GM12878 (cell line): ENCODE results near the gene SULF2. TPM values are rescaled to one million over a fixed set of nuclear protein-coding genes. Genes with fewer than 3 reads are reported as not detected.

Experiments
- ATAC-seq: fragments of 200-7000 bp; cut with Tn5 transposase; 3 replicates; pipeline ENCODE4 v1.9.1; 2020; ENCODE audit warnings: mild to moderate bottlenecking, moderate library complexity
- BruUV-seq: library from RNA; stranded (reverse); fragments of 400-500 nt; replicated peaks from 2 replicates; lab custom pipeline; 2021; lab: Mats Ljungman, UMichigan
- CTCF ChIA-PET: fragments of 300-600 bp; sonication (Branson Sonifier 250); formaldehyde crosslinking; extraction: SDS; loops from one replicate; lab custom pipeline; 2021; ENCODE audit warnings: inconsistent platforms; lab: Yijun Ruan, JAX
- POLR2A ChIA-PET: fragments of 350-600 bp; formaldehyde crosslinking; extraction: SDS; loops from one replicate; lab custom pipeline; 2021; ENCODE audit warnings: inconsistent platforms; lab: Charles Lee
- RAD21 ChIA-PET: fragments of 300-600 bp; sonication (Branson Sonifier 250); formaldehyde crosslinking; loops from one replicate; lab custom pipeline; 2023; ENCODE audit warnings: antibody characterized with exemption; ENCODE audit not compliant: unreplicated experiment; lab: Charles Lee
- SMC1A ChIA-PET: fragments of 300-600 bp; sonication (Branson Sonifier 250); formaldehyde crosslinking; loops from one replicate; lab custom pipeline; 2023; ENCODE audit not compliant: unreplicated experiment, uncharacterized antibody; lab: Charles Lee
- DNase-seq: peaks from one replicate; pipeline ENCODE4 v3.0.0-alpha.2; 2011; ENCODE audit warnings: low read depth, low spot score
- FAIRE-seq: peaks from 3 replicates; lab custom pipeline; 2011; peaks lifted over from hg19 to GRCh38; lab: Jason Lieb, UNC
- H2AFZ ChIP-seq: 2 replicates; pipeline ENCODE4 v1.6.0; 2011; ENCODE audit warnings: low read depth, low read length, control low read depth; ENCODE audit not compliant: control insufficient read depth
- H3K27ac ChIP-seq: 2 replicates; pipeline ENCODE4 v1.5.1; 2011; ENCODE audit warnings: control low read depth; ENCODE audit not compliant: control insufficient read depth, insufficient read depth
- H3K27me3 ChIP-seq, 2 experiments: replicated peaks in 1 of 2; 2 replicates each; pipeline versions ENCODE4 v1.6.0 to v1.6.1; 2011; ENCODE audit warnings: low read length in 1 of 2; ENCODE audit not compliant: control insufficient read depth in 2 of 2, insufficient read depth in 2 of 2
- H3K36me3 ChIP-seq, 2 experiments: 2 replicates each; pipeline ENCODE4 v1.5.1; 2011; ENCODE audit warnings: low read length in 1 of 2; ENCODE audit not compliant: control insufficient read depth in 2 of 2, insufficient read depth in 2 of 2
- H3K4me1 ChIP-seq: 2 replicates; pipeline ENCODE4 v1.6.1; 2011; ENCODE audit warnings: mild to moderate bottlenecking, low read length, moderate library complexity, mixed read lengths; ENCODE audit not compliant: control insufficient read depth, insufficient read depth
- H3K4me2 ChIP-seq: 2 replicates; pipeline ENCODE4 v1.6.0; 2011; ENCODE audit warnings: control low read depth; ENCODE audit not compliant: control insufficient read depth, insufficient read depth
- H3K4me3 ChIP-seq: fragments of 200-600 bp; sonication (generic); 2 replicates; pipeline ENCODE4 v1.5.1; 2016
- H3K79me2 ChIP-seq: 2 replicates; pipeline ENCODE4 v1.6.0; 2011; ENCODE audit warnings: low read length; ENCODE audit not compliant: control insufficient read depth, insufficient read depth
- H3K9ac ChIP-seq: 2 replicates; pipeline ENCODE4 v1.8.0; 2011; ENCODE audit warnings: low read length, control low read depth, mixed read lengths; ENCODE audit not compliant: control insufficient read depth, insufficient read depth
- H3K9me3 ChIP-seq: replicated peaks from 3 replicates; pipeline ENCODE4 v1.5.1; 2011; ENCODE audit warnings: mild to moderate bottlenecking, low read length; ENCODE audit not compliant: control insufficient read depth, insufficient read depth
- H4K20me1 ChIP-seq: 2 replicates; pipeline ENCODE4 v1.6.0; 2011; ENCODE audit not compliant: control insufficient read depth, insufficient read depth
- EED ChIP-seq: sonication (generic); IDR thresholded peaks from 2 replicates; pipeline ENCODE4 v1.6.1; 2016; ENCODE audit warnings: antibody characterized with exemption, low read depth
- FOXK2 ChIP-seq: fragments of 450-650 bp; IDR thresholded peaks from 2 replicates; pipeline ENCODE4 v1.6.1; 2017; ENCODE audit warnings: mild to moderate bottlenecking, moderate library complexity
- MAX ChIP-seq: IDR thresholded peaks from 2 replicates; pipeline ENCODE4 v1.6.1; 2012; ENCODE audit warnings: low read depth, low read length, improper control_type of control experiment
- POLR2AphosphoS2 ChIP-seq: IDR thresholded peaks from 2 replicates; pipeline ENCODE4 v1.6.1; 2011; ENCODE audit warnings: low read depth, mild to moderate bottlenecking, low read length, improper control_type of control experiment, moderate library complexity
- POU2F2 ChIP-seq: IDR thresholded peaks from 3 replicates; pipeline ENCODE4 v1.6.1; 2011; ENCODE audit warnings: low read depth, mild to moderate bottlenecking, low read length, borderline replicate concordance
- ZNF592 ChIP-seq: fragments of 450-650 bp; IDR thresholded peaks from 2 replicates; pipeline ENCODE4 v1.6.1; 2017; ENCODE audit warnings: mild to moderate bottlenecking, moderate library complexity
- WGBS: methylation state at CpG from one replicate; pipeline ENCODE4 v1.1.6; 2016; ENCODE audit warnings: low lambda C conversion rate; ENCODE audit not compliant: insufficient replicate concordance, insufficient coverage; ENCODE audit errors: missing lambda C conversion rate; 5-methylcytosine and 5-hydroxymethylcytosine counted together
- in situ Hi-C: fragments of 300-500 bp; cut with MboI; formaldehyde crosslinking; loops from 9 replicates; pipeline ENCODE4 v1.14.3; 2018; ENCODE audit warnings: mixed read lengths
- intact Hi-C: fragments of 100-400 bp; cut with micrococcal nuclease; formaldehyde crosslinking; loops from one replicate; pipeline ENCODE4 v1.14.2; 2022; ENCODE audit not compliant: unreplicated experiment
- polyA plus RNA-seq, 11 experiments: library from polyadenylated mRNA; depleted of rRNA in 4 of 11; unstranded in 6 of 11; stranded (reverse) in 5 of 11; fragments of >200 nt; fragmentation: Nextera tagmentation in 4 of 11; fragmentation: Illumina TruSeq in 1 of 11; extraction: Ambion mirVana in 4 of 11; extraction: Trizol in 1 of 11; gene quantifications; 1 replicate in 1 of 11; 2 replicates in 10 of 11; pipeline versions ENCODE4 v1.2.1 to v1.2.3, GENCODE V29; 2011 to 2016; ENCODE audit warnings: inconsistent platforms in 2 of 11, missing spikeins in 2 of 11, low read depth in 1 of 11
- total RNA-seq, 4 experiments: library from RNA; depleted of rRNA in 3 of 4; stranded (reverse); fragments of >200 nt in 3 of 4; fragmentation: Illumina TruSeq in 1 of 4; extraction: Trizol in 1 of 4; gene quantifications; 2 replicates each; pipeline versions ENCODE4 v1.2.1 to v1.2.3, GENCODE V29; 2013 to 2021

SULF2 gene
- total and polyA plus RNA-seq, 10 of the 15 experiments (the other 5 are each of a cell fraction or from before 2014, with no cell fraction given): 0.69 to 4.1 (median 1.6) TPM

- intact Hi-C loops: no loop called here
These were observed 98.7 kb downstream of the SULF2 start for GRCh38 chr20:47686545-47686944.

More at GRCh38 chr20:47686545-47686944, 98.7 kb downstream of the SULF2 start:
- ChIA-PET POLR2A (no interaction called here), SMC1A (no interaction called here), RAD21 (no interaction called here), CTCF (no interaction called here)
- 61% methylated on average over 14 of the region's 14 CpGs for WGBS
- no peak for DNase-seq
- Histone ChIP-seq H3K9ac (no peak overlapping the region), H3K27me3 (no peaks in the 10 kb centered on the region; a peak in 1 of 4 replicates), H4K20me1 (no peaks in the 10 kb centered on the region), H3K9me3 (no peaks in the 10 kb centered on the region), H3K27ac (no peak overlapping the region), H3K4me2 (no peak overlapping the region), H3K4me1 (no peaks in the 10 kb centered on the region), H3K36me3 (no peaks in the 10 kb centered on the region), H3K4me3 (no peak overlapping the region), H3K79me2 (no peaks in the 10 kb centered on the region), H2AFZ (no peak overlapping the region)
- TF ChIP-seq MAX: no peak
- no peak for TF ChIP-seq POU2F2
- no peak for TF ChIP-seq FOXK2
- TF ChIP-seq POLR2AphosphoS2: no peak
- no peak for TF ChIP-seq EED
- no peak for TF ChIP-seq ZNF592
- ATAC-seq: no peak
- in situ Hi-C loops: no loop called here
- no peak for FAIRE-seq
- no TSS peak for BruUV-seq
